Tibial artery (tissue), 4 donors: ENCODE data around the gene THRAP3.

Experiments
- DNase-seq, 2 donors: peaks; one replicate each; pipeline ENCODE4 v3.0.0-alpha.2; 2019
- H3K27ac ChIP-seq, 2 donors: fragments of 200-600 bp; sonication (generic) in 1 of 2; 1 replicate in 1 of 2; 2 replicates in 1 of 2; pipeline ENCODE4 v1.5.1; 2018 to 2019; ENCODE audit warnings: mild to moderate bottlenecking in 1 of 2
- H3K27me3 ChIP-seq, 2 donors: fragments of 200-600 bp; sonication (generic) in 1 of 2; one replicate each; pipeline versions ENCODE4 v1.5.1 to v1.6.0; 2016 to 2019
- H3K36me3 ChIP-seq, 3 donors: fragments of 200-600 bp; sonication (generic) in 2 of 3; one replicate each; pipeline ENCODE4 v1.5.1; 2016 to 2019; ENCODE audit warnings: mild to moderate bottlenecking in 2 of 3
- H3K4me1 ChIP-seq, 4 donors: fragments of 200-600 bp; sonication (generic) in 2 of 4; 1 replicate in 3 of 4; 2 replicates in 1 of 4; pipeline ENCODE4 v1.5.1; 2016 to 2019
- H3K4me3 ChIP-seq, 2 donors: fragments of 200-600 bp; sonication (generic) in 1 of 2; 1 replicate in 1 of 2; 2 replicates in 1 of 2; pipeline ENCODE4 v1.5.1; 2018 to 2019; ENCODE audit warnings: mild to moderate bottlenecking in 2 of 2
- H3K9me3 ChIP-seq, 3 donors: fragments of 200-600 bp; sonication (generic) in 1 of 3; one replicate each; pipeline ENCODE4 v1.5.1; 2016 to 2019
- CTCF ChIP-seq, 2 experiments: fragments of 200-600 bp in 1 of 2; fragments of 450-650 bp in 1 of 2; IDR thresholded peaks; one replicate each; pipeline ENCODE4 v1.5.1; 2017 to 2019; ENCODE audit warnings: antibody characterized with exemption in 2 of 2, mild to moderate bottlenecking in 1 of 2, moderate library complexity in 1 of 2
- intact Hi-C: fragments of 100-400 bp; cut with DNase I; formaldehyde crosslinking; loops from one replicate; pipeline ENCODE4 v1.15.0; 2023; ENCODE audit warnings: low total_unique reads

Gene THRAP3

GRCh38 chr1:36285443-36286101 is 61.3 kb downstream of the THRAP3 start:
- Histone ChIP-seq H3K27me3 (no peaks in the 10 kb centered on the region), H3K9me3 (no peaks in the 10 kb centered on the region), H3K27ac (peak overlapping the region in 1 of 2 donors; percentile 22), H3K4me3 (no peak overlapping the region), H3K4me1 (peaks cover 0 to 28% (median 9%) of the 10 kb centered on the region in 4 donors), H3K36me3 (peaks cover 39 to 73% (median 61%) of the 10 kb centered on the region in 3 donors)
- peak; percentile 71 to 78 for TF ChIP-seq CTCF (IDR thresholded peaks at IDR 0.05)
- peak in 1 of 2 donors; percentile 77 for DNase-seq
- intact Hi-C loops, result loop anchor here (5.0 to 10.0 kb wide), 5 partner anchors 61 to 723 kb away; partner anchors contain the start of genes MAP7D1 and THRAP3

- intact Hi-C loops, result loop anchor here (5.0 to 10.0 kb wide), 5 partner anchors 62 to 725 kb away; partner anchors contain the start of genes MAP7D1 and THRAP3
- Histone ChIP-seq H3K9me3 (no peaks in the 10 kb centered on the region), H3K4me1 (peaks cover 0 to 17% (median 9%) of the 10 kb centered on the region in 4 donors), H3K27me3 (no peaks in the 10 kb centered on the region), H3K4me3 (no peak overlapping the region), H3K36me3 (peaks cover 51 to 85% (median 68%) of the 10 kb centered on the region in 3 donors), H3K27ac (no peak overlapping the region)
- DNase-seq, result no peak
- no peak for TF ChIP-seq CTCF (IDR thresholded peaks at IDR 0.05)
Measured at GRCh38 chr1:36286802-36287201, 62.6 kb downstream of the THRAP3 start.

GRCh38 chr1:36287595-36287994 is 63.4 kb downstream of the THRAP3 start:
- Histone ChIP-seq H3K4me3 (no peak overlapping the region), H3K27me3 (no peaks in the 10 kb centered on the region), H3K9me3 (no peaks in the 10 kb centered on the region), H3K27ac (no peak overlapping the region), H3K4me1 (peaks cover 0 to 15% (median 8%) of the 10 kb centered on the region in 4 donors), H3K36me3 (peaks cover 56 to 89% (median 75%) of the 10 kb centered on the region in 3 donors)
- DNase-seq, result no peak
- TF ChIP-seq CTCF (IDR thresholded peaks at IDR 0.05), result no peak
- intact Hi-C loops, result loop anchor here (5.0 to 10.0 kb wide), 5 partner anchors 63 to 725 kb away; partner anchors contain the start of genes MAP7D1 and THRAP3

GRCh38 chr1:36295390-36295789 is 71.1 kb downstream of the THRAP3 start:
- H3K4me1 ChIP-seq, result peaks cover 0 to 19% (median 0%) of the 10 kb centered on the region in 4 donors
- intact Hi-C loops, result no loop called here
- H3K36me3 ChIP-seq, result peaks cover 66 to 95% (median 78%) of the 10 kb centered on the region in 3 donors
- no peak overlapping the region for H3K27ac ChIP-seq
- no peak for DNase-seq
- H3K27me3 ChIP-seq, result no peaks in the 10 kb centered on the region
- TF ChIP-seq CTCF (IDR thresholded peaks at IDR 0.05), result no peak
- H3K9me3 ChIP-seq, result no peaks in the 10 kb centered on the region
- H3K4me3 ChIP-seq, result no peak overlapping the region

- no peak overlapping the region for H3K4me3 ChIP-seq
- no peak for TF ChIP-seq CTCF (IDR thresholded peaks at IDR 0.05)
- H3K27me3 ChIP-seq, result no peaks in the 10 kb centered on the region
- peaks cover 0 to 19% (median 0%) of the 10 kb centered on the region in 4 donors for H3K4me1 ChIP-seq
- H3K27ac ChIP-seq, result no peak overlapping the region
- intact Hi-C loops, result no loop called here
- no peak for DNase-seq
- no peaks in the 10 kb centered on the region for H3K9me3 ChIP-seq
- H3K36me3 ChIP-seq, result peaks cover 67 to 95% (median 78%) of the 10 kb centered on the region in 3 donors
Measured at GRCh38 chr1:36297062-36297461, 72.8 kb downstream of the THRAP3 start.
